H1 (cell line): ENCODE results near the gene MAN1C1.

ENCODE experiments used
- ASH2L ChIP-seq: fragments of 200-600, 300-600 bp; sonication (generic); IDR thresholded peaks from one replicate; pipeline ENCODE4 v1.7.1; 2017; ENCODE audit warnings: low read length
- CHD2 ChIP-seq: IDR thresholded peaks from 2 replicates; pipeline ENCODE4 v1.6.1; 2012; ENCODE audit warnings: low read length, improper control_type of control experiment
- KDM5A ChIP-seq: fragments of 200-600 bp; IDR thresholded peaks from 2 replicates; pipeline ENCODE4 v1.7.1; 2012; ENCODE audit warnings: mild to moderate bottlenecking, low read length, inconsistent platforms, mixed read lengths
- TF ChIP-seq, protein P1 (sequence below), 3 experiments: IDR thresholded peaks; 1 replicate in 2 of 3; 2 replicates in 1 of 3; pipeline versions ENCODE4 v1.5.1 to v1.6.1; 2011; ENCODE audit warnings: low read length in 3 of 3, mild to moderate bottlenecking in 3 of 3, inconsistent platforms in 2 of 3, low read depth in 1 of 3, moderate library complexity in 1 of 3; ENCODE audit not compliant: insufficient read depth in 1 of 3; ENCODE audit errors: control extremely low read depth in 1 of 3

DNA sequence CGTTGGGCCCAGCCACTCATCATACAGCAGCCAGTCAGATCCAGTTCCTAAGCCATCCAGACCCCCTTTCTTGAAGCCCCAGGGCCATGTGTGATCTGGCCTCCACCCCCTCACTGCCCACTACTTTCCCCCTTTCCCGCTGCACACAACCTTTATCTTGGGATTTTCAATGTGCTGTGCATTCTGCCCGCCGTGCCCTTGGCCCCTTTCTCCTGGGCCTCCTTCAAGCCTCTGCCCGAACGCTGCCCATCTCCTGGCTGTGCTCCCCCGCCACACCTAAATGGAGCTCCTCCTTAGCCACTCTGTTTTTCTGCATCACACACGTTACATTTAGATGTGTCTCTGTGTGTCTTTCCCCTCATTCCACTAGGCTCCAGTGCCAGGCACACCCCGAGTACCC, 116.7 kb downstream of the MAN1C1 start:
- TF ChIP-seq ASH2L (no peak), KDM5A (no peak), CHD2 (no peak)
- TF ChIP-seq, protein P1, sequence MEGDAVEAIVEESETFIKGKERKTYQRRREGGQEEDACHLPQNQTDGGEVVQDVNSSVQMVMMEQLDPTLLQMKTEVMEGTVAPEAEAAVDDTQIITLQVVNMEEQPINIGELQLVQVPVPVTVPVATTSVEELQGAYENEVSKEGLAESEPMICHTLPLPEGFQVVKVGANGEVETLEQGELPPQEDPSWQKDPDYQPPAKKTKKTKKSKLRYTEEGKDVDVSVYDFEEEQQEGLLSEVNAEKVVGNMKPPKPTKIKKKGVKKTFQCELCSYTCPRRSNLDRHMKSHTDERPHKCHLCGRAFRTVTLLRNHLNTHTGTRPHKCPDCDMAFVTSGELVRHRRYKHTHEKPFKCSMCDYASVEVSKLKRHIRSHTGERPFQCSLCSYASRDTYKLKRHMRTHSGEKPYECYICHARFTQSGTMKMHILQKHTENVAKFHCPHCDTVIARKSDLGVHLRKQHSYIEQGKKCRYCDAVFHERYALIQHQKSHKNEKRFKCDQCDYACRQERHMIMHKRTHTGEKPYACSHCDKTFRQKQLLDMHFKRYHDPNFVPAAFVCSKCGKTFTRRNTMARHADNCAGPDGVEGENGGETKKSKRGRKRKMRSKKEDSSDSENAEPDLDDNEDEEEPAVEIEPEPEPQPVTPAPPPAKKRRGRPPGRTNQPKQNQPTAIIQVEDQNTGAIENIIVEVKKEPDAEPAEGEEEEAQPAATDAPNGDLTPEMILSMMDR (IDR thresholded peaks at IDR 0.05; ENCODE audit: control extremely low read depth in 1 of 3, insufficient read depth in 1 of 3, low read depth in 1 of 3, low read length in 3 of 3): no peak
